Kasumi-1 (cell line): ENCODE results near the gene FKBP14.

Source experiments
- DNase-seq, 2 experiments: peaks; one replicate each; lab custom pipeline; 2025; lab: John Stamatoyannopoulos, UW

FKBP14 gene, protein sequence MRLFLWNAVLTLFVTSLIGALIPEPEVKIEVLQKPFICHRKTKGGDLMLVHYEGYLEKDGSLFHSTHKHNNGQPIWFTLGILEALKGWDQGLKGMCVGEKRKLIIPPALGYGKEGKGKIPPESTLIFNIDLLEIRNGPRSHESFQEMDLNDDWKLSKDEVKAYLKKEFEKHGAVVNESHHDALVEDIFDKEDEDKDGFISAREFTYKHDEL

GRCh38 chr7:30026229-30027064 lies at the start of gene FKBP14:
Gene FKBP14, minus strand, starts transcription at chr7:30026702. Its CDS starts 194 bp downstream, at chr7:30026508.
- peak; percentile 100 for DNase-seq

DNA sequence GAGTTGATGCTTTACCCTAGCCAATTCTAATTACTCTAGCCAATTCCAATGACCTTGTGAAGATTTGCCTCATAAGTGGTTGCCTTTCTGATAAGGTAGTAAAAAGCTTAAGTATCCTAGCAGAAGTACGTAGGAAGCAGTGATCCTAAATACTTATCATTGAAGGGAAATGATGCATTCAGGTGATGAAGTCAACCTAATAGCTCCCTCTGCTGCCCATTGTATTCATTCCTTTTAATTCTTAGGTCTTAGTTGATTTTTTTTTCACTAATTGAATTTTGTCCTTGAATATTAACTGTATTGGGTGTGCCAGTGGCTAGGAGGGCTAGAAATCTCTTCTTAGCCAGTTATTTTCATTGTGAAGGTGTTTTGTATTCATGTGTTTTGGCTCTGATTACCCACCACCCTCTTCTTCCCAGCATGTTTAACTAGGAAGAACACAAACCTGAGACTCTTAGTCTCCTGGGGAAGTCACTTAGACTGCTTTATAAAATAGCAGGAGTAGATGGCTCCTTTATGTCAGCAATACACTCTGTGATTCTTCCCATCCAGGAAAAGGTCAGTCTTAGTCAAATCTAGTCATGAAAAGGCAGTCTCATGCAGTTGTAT lies 48.0 kb upstream of the FKBP14 start:
- DNase-seq, result peak; percentile 56 to 88

GRCh38 chr7:30072735-30073134 lies 46.2 kb upstream of the FKBP14 start:
- no peak for DNase-seq

GRCh38 chr7:30070052-30070451 lies 43.5 kb upstream of the FKBP14 start:
- DNase-seq, result no peak

GRCh38 chr7:30069096-30069867 lies 42.8 kb upstream of the FKBP14 start:
- no peak for DNase-seq

DNA sequence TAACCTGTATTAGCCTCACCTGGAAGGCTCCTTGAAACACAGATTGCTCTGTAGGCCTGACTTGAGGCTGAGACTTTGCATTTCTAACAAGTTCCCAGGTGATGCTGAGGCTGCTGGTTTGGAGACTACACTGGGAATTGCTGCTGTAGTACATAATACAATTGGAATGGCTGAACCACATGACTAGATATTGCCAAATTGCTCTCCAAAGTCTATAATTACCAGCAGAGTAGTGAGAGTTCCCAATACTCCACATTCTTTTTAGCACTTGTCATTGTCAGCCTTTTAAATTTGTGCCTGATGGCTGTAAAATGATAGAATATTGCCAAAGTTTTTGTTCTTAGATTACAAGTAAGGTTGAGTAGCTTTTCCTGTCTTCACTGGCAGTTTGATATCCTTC lies 41.6 kb upstream of the FKBP14 start:
- DNase-seq, result no peak

DNA sequence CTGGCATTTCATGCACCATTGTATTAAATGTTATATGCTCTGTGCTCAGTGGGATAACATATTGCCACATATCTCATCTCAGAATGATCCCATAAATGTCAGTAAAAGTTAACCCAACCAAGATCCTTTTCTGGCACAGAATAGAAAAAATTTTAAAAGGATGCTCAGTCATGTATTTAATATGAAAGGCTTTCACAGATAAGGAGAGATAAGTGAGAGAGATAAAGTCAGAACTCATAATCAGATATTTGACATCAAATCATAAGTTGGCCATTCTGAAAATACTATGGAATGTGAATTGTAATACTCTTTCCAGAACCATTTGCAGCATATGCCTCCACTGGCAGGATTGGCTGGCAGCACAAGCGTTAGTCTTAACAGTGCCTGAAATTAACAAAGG lies 40.2 kb upstream of the FKBP14 start:
- no peak for DNase-seq

DNA sequence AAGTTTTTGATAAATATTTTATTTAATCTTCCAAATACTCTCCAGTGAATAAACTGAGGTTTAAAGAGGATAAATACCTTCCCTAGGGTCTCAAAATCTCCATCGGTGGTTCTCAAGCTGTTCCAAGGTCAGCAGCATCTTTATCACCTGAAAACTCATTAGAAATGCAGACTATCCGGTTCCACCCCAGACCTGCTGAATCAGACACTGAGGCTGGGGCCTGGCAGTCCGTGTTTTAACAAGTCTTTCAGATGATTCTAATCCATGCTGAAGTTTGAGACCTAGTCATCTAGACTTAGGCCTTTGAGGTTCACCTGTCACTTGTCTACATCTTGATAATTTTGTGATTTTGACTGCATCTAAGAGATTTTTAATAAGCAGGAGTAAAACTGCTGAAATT lies 39.2 kb upstream of the FKBP14 start:
- no peak for DNase-seq

DNA sequence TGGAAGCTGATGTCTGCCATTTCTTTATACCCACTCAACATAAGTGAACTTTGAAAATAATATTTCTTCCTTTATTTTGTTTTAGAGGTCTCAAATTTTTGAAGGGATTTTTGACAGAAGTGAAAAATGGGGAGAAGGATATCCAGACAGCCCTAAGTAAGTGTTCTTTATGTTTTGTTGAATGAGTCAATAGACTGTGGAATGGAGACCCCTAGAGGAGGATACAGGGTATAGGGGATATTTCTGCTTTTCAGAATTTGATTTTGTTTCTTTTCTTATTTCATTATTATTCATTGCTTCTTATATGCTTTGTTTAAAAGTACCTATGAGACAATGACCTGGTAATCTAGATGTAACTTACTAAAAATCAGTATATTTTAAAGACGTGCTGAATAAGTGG lies 36.1 kb upstream of the FKBP14 start:
- DNase-seq, result peak; percentile 85 to 92

DNA sequence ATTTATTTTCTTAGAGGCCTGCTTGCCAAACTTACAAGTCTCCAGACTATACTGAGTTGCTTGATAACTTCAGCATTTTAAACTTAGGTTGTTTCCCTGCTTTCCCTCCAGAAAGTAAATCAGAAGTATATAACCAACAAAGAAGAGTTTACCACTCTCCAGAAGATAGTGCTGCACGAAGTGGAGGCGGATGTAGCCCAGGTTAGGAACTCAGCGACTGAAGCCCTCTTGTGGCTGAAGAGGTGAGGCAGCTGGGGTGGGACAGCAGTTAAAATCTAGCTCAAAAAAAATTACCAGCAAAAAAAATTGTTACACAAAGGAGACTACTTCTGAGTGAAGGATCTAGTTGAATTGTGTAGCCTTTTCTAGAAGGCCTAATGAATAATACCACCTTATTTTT lies 35.3 kb upstream of the FKBP14 start:
- DNase-seq, result peak; percentile 66 to 76

GRCh38 chr7:30057741-30058140 lies 31.2 kb upstream of the FKBP14 start:
- DNase-seq, result no peak

- peak in 1 of 2 experiments; percentile 9 for DNase-seq
These were observed 26.6 kb upstream of the FKBP14 start for GRCh38 chr7:30053068-30053467.

GRCh38 chr7:30049173-30049572 lies 22.7 kb upstream of the FKBP14 start:
- no peak for DNase-seq

GRCh38 chr7:30048582-30048981 lies 22.1 kb upstream of the FKBP14 start:
- no peak for DNase-seq

DNA sequence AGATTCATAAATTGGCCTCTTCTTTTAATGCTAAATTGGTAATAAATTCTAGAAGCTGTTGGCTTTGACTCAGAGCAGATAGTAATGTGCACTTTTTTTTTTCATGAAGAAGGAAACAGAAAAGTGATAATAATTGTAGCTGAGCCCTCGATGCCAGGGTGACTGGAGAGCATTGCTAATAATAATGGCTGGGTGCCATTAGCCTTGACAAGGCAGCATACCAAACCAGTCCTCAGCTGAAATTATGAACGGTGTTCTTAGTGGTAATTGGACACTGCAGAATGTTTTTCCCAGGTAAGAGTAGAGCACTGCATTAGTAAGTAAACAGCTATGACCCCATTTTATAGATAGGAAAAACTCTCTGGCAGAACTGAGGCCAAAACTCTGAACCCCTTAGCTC lies 20.6 kb upstream of the FKBP14 start:
- no peak for DNase-seq

GRCh38 chr7:30046127-30046770 lies 19.7 kb upstream of the FKBP14 start:
- no peak for DNase-seq

GRCh38 chr7:30041526-30042269 lies 15.2 kb upstream of the FKBP14 start:
- no peak for DNase-seq

DNA sequence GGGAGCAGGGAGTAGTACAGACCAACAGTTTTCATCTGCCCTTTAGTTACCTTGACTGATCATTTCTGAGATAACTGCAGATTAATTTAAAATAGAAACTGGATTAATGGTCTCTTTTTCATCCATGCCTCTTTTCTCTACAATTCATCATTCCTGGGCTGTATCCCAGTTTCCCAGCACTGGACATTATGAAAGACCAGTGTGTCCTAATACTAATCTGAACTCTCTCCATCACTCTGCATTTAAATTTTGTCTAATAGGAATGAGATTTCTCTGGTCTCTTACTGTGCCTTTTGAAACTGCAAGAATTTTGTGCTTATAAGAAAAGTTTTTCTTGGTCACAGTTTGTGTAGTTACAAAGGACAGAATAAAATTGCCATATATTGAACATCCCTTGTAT lies 14.4 kb upstream of the FKBP14 start:
- no peak for DNase-seq

DNA sequence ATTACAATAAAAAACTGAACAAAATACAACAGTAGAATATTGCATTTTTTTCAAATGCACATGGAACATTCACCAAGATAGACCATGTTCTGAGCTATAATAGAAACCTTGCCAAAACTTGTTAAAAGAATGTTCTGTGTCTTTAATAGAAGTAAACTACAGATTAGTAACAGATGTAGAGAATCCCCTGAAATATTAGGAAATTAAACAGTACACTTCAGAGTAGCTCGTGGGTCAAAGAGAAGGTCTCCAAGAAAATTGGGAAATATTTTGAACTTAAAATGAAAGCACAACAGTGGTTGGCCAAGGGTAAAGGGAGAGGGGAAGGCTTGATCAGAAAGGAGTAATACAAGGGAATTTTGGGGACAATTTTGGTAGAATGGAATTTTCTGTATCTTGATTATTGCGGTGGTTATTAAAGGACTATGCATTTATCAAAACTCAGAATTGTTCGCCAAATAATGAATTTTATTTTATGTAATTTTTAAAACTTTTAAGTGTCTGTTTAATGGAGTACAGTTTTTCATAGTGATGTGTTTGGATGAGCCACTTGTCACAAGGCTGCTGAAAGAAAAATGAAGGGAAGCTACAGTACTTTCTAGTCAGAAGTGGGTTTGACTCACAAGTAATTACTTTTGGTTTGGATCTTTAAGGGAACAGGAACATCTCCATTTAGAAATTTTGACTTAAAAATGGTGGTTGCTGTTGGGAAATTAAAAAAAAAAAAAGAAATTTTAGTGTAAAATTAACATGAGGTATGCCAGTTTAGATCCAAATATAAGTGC lies 11.9 kb upstream of the FKBP14 start:
- DNase-seq, result no peak

DNA sequence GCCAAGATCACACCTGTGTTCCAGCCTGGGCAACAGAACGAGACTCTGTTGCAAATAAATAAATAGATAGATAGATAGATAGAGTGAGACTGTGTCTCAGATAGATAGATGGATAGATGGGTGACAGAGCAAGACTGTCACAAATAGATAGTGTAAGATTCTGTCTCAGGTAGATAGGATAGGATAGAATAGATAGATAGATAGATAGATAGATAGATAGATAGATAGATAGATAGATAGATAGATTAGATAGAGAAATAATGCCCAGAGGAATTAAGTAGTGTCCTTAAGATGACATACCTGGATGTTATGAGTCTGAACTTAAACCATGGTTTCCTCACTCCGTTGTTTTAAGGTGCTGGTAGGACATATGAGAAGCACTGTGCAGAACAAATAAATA lies 9.7 kb upstream of the FKBP14 start:
- DNase-seq, result no peak
